GM18498 (cell line): Measurements from ENCODE around the gene KLK3.

Experiments
- ATAC-seq: cut with Tn5 transposase; IDR thresholded peaks from one replicate; pipeline ENCODE4 v1.9.1; 2021; ENCODE audit warnings: mild to moderate bottlenecking, moderate library complexity; ENCODE audit not compliant: unreplicated experiment

KLK3 gene

DNA sequence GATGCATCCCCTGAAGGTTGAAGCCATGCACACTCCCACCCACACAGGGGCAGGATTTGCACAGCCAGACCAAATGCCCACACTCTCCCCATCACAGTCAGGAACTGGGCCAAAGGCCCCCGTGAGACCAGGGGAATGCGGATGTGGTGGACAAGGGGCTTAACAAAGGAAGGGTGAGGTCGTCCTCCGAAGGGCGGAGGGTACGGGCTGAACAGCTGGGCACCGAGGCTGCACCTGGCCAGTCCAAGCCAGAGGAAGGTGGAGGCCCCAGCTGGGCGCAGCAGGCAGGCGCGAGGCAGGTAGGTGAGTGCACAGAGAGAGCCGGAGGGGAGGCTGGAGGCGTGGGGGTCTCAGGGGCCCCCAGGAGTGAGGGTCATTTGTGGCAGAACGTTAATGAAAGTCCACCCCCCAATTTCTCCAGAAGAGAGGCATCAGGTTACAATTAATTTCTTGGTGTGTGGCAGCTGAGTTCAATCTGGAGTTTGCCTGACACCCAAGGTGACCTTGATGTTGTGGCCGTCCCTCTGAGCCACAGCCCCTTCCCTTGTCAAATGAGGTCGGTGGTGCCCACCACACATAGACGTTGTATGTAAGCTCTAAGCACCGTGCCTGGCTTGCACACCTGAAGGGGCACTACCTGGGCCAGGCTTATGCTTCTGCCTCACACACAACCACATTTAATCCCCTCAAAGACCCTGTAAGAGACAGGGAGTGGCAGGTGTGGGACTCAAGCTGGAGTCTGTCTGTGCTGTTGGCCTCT lies 24.3 kb upstream of the KLK3 start:
- ATAC-seq: no peak

- ATAC-seq: no peak
These were observed 23.7 kb upstream of the KLK3 start for GRCh38 chr19:50831026-50831396.

DNA sequence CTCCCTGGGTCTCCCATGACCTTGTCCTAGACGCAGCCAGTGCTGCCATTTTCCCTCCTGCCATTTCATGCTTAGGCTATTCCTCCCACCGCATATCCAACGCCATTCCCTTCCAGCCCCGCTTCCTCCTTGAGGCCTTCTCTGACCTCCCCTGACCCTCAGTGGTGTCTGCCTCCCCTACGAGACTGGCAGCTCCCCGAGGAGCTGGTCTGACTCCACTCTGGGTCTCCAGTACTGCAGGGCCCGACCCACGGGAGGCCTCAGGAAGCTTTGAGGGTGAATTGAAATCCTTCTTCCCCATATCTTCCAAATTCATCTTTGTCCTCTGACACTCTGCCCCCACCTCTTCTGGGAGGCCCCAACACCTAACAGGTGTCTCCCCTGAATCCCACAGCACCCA lies 22.0 kb upstream of the KLK3 start:
- ATAC-seq: no peak

DNA sequence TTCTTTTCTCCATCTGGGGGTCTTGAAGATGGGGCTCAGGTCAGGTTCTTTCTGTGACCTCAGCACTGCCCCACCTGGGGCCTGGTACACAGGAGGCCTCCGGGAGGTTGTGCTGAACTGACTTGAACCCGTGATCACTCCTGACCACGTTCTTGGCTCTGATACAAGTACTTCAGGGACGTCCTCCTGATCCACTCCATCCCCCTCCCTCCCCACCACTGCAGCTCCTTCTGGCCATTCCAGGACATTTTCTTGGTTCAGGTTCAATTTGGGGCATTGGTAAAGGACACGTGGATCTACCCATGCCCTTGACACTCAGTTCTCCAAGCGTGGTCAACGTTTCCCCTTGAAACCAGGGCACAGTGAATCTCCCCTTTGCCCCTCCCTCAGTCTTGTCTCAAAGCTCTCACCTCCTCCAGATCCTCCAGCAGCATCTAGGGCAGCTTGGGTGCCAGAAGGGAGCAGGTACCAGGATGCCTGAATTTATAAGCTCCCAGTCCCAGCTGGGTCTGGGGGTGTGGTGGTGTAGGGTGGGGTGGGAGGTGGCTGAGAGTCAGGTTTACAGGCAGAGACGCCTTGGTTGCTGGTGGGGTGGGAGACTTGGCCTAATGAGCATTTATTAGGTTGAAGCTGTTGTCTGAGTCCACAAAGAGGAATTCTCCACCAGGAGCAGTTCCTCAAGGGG lies 21.5 kb upstream of the KLK3 start, which contains the start of gene KLK15:
Gene KLK15, minus strand, starts transcription at position 458 of the 685 bp plus-strand sequence. CDS start 2,082 bp downstream, outside the sequence.
- ATAC-seq: no peak

GRCh38 chr19:50833802-50834167 lies 20.9 kb upstream of the KLK3 start:
- ATAC-seq: no peak

- ATAC-seq: no peak
These were observed 19.5 kb upstream of the KLK3 start for GRCh38 chr19:50835103-50835784.

- no peak for ATAC-seq
These were observed 18.8 kb upstream of the KLK3 start for GRCh38 chr19:50835785-50836542.

DNA sequence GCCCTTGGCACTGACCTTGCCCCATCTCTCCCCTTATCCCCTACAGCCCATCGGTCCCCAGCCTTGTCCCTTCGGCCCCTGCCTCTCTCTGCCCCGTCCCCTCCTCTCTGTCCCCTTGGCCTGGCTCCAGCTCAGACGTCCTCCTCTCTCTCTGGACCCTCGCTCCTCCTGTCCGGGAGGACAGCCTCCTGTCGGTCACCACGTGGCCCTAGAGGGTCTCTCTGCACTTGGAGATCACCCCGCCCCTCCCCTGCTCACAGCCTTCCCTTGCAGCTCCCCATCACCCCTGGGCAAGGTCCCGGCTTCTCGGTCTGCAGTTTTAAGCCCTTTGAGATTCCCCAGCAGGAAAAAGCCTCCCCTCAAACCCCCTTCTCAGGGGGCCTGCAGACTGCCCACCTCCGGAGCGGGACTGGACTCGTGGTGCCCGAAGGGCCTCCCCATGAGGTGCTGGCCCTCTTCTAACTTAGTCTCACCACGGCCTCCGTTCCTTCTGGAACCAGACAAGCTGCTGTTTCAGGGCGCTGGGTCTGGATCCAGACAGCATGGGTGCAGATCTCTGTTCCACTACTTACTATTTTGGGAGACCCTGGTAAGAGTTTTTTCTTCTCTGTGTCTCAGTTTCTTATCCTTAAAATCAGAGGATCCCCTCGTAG lies 18.0 kb upstream of the KLK3 start:
- ATAC-seq: no peak

DNA sequence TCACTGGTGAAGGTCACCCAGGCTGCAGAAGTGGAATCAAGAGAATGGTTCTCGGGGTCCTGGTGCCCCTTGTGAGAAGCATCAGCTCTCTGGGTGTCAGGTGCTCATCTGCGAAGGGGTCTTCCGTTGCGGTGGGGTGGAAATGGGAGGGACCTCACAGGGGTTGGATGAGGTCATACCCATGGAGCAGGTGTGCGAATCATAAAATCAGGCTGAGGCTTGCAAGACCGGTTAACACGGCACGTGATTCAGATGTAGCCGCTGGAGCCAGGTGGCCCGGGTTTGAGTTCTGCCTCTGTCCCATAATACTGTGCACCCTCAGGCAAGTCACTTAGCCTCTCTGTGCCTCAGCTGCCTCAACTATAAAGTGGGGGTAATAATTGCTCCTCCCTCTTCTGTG lies 17.4 kb upstream of the KLK3 start:
- ATAC-seq: no peak

DNA sequence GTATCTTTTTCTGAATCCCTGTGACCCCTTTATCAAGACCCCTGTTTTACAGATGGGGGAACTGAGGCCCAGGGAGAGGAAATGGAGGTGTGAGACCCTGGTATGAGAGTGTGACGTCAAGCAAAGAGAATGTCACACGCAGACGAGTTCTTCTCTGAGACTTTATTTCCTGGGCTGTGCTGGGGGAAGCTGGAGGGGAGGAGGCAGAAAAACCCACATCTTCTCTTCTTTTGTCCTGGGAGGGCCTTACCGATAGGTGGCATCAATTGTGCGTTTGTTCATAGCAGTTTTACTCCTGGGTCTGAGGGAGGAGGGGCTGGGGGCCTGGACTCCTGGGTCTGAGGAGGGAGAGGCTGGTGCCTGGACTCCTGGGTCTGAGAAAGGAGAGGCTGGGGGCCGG lies 16.5 kb upstream of the KLK3 start:
- ATAC-seq: no peak

GRCh38 chr19:50839712-50840655 lies 14.7 kb upstream of the KLK3 start:
- ATAC-seq: no peak

DNA sequence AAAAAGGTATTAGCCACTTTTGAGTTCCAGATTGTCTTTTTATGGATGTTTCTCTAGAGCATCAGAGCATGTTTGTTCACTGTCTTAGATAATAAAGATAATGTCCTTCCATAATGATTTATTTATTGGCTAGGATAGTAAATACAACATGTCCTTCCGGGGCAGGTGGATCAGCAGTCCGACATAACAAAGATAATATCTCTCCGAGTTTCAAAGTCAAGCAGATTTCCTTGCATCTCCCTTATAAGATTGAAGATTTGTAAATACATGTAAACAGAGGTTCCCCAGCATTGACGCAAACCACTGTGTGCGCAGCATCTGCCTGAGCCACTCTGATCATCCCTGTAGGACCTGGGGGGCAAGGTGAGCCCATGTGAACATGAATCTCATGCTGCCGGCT lies 12.6 kb upstream of the KLK3 start:
- ATAC-seq: no peak

DNA sequence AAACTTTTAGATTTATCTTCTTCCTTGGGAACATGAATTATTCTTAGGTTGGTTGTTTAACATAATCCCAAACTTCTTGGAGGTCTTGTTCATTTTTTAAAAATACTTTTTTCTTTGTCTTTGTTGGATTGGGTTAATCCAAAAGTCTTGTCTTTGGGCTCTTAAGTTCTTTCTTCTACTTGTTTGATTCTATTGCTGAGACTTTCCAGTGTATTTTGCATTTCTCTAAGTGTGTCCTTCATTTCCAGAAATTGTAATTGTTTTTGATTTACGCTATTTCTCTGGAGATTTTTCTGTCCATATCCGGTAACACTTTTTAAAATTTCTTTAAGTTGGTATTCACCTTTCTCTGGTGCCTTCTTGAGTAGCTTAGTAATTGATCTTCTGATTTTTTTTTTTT lies 11.5 kb upstream of the KLK3 start:
- ATAC-seq: no peak

GRCh38 chr19:50843701-50844221 lies 11.0 kb upstream of the KLK3 start:
- ATAC-seq: no peak

- no peak for ATAC-seq
These were observed 10.3 kb upstream of the KLK3 start for GRCh38 chr19:50844296-50844935.

DNA sequence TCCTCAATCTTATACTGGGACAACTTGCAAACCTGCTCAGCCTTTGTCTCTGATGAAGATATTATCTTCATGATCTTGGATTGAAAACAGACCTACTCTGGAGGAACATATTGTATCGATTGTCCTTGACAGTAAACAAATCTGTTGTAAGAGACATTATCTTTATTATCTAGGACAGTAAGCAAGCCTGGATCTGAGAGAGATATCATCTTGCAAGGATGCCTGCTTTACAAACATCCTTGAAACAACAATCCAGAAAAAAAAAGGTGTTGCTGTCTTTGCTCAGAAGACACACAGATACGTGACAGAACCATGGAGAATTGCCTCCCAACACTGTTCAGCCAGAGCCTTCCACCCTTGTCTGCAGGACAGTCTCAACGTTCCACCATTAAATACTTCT lies 4.0 kb upstream of the KLK3 start:
- no peak for ATAC-seq

DNA sequence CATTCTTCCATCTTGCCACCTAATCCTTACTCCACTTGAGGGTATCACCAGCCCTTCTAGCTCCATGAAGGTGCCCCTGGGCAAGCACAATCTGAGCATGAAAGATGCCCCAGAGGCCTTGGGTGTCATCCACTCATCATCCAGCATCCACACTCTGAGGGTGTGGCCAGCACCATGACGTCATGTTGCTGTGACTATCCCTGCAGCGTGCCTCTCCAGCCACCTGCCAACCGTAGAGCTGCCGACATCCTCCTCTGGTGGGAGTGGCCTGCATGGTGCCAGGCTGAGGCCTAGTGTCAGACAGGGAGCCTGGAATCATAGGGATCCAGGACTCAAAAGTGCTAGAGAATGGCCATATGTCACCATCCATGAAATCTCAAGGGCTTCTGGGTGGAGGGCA lies 3.1 kb upstream of the KLK3 start:
- no peak for ATAC-seq

GRCh38 chr19:50857366-50857765 lies 2.7 kb downstream of the KLK3 start:
- ATAC-seq: no peak

DNA sequence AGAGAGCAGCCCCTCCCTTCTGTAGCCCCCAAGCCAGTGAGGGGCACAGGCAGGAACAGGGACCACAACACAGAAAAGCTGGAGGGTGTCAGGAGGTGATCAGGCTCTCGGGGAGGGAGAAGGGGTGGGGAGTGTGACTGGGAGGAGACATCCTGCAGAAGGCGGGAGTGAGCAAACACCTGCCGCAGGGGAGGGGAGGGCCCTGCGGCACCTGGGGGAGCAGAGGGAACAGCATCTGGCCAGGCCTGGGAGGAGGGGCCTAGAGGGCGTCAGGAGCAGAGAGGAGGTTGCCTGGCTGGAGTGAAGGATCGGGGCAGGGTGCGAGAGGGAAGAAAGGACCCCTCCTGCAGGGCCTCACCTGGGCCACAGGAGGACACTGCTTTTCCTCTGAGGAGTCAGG lies 4.2 kb downstream of the KLK3 start:
- no peak for ATAC-seq
